Mucosa of descending colon (tissue), 3 donors: ENCODE measurements around the gene ZIM2. TPM values are rescaled to one million over a fixed set of nuclear protein-coding genes. Genes with fewer than 3 reads are reported as not detected.

Experiments
- ATAC-seq: fragments of 200-7000 bp; cut with Tn5 transposase; one replicate; pipeline ENCODE4 v1.9.1; 2020; ENCODE audit warnings: mild to moderate bottlenecking, moderate library complexity
- DNase-seq, 3 donors: peaks; one replicate each; pipeline ENCODE4 v3.0.0-alpha.2; 2020
- H3K36me3 ChIP-seq: fragments of 200-600 bp; one replicate; pipeline ENCODE4 v1.8.0; 2021; ENCODE audit warnings: low read depth, mild to moderate bottlenecking
- H3K4me1 ChIP-seq: fragments of 200-600 bp; one replicate; pipeline ENCODE4 v1.8.0; 2021; ENCODE audit warnings: low read depth, mild to moderate bottlenecking
- H3K4me3 ChIP-seq: fragments of 200-600 bp; one replicate; pipeline ENCODE4 v1.8.0; 2021; ENCODE audit warnings: mild to moderate bottlenecking
- H3K9me3 ChIP-seq: fragments of 200-600 bp; one replicate; pipeline ENCODE4 v1.8.0; 2021; ENCODE audit warnings: mild to moderate bottlenecking
- intact Hi-C, 2 donors: fragments of 100-400 bp; cut with DNase I in 1 of 2; cut with micrococcal nuclease in 1 of 2; formaldehyde crosslinking; loops; one replicate each; pipeline versions ENCODE4 v1.11.0 to v1.11.1; 2022; cut with DNase I, micrococcal nuclease
- total RNA-seq, 3 donors: library from RNA; stranded (reverse); fragmentation: NEBNext Ultra II Directional in 2 of 3; extraction: Animal tissue kit (Norgen Biotek cat#: 25700) in 2 of 3; gene quantifications; one replicate each; pipeline versions ENCODE4 v1.2.1 to v1.2.4, GENCODE V29; 2021 to 2023
- TF ChIP-seq, protein P1 (sequence below): fragments of 200-600 bp; IDR thresholded peaks from one replicate; pipeline ENCODE4 v1.8.0; 2022; ENCODE audit warnings: antibody characterized with exemption, mild to moderate bottlenecking
- donor health status: DM: no; HTN: no; CAD: no; lungs with moderate emphysema.
- donor health status: DM: no; HTN: no; CAD: no.
- donor health status: DM: no; HTN: yes; CAD: no.

ZIM2 gene
- total RNA-seq, 3 donors from 2014 or later = 0.29 to 0.66 TPM; not detected in 1

DNA sequence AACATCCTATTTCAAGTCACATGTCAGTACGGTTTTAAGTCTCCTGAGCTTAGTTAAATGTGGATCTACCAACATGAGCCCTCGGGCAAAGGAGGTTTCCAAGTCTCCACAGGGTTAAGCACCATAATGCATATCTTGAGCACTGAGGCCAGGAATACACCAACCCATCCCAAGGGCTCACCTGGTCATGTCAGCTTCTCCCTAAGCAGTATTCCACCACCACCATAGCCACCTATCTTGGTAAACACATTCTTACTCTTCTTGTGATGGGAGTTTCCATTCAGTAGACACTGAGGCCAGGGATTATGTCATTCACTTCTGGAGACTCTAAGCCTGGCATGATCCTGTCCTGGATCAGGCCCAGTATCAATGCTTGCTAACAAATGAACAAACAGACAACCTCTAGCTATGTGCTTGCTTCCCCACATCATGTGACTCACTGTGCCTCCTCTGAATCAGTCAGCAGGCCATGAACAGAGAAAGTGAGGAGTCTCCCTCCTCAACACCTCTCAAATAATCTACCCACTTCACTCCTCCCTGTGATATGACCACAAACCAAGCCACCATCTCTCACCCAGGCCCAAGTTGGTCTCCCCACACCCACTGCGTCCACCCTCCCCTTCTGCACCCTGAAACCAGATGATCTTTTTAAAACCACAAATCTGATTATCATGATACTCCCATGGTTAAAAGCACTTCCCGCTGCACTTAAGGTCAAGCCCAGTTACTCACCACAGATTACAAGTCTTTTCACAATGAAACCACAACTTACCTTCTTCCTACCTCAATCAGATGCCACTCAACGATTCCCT, 5.8 kb downstream of the ZIM2 start:
- Histone ChIP-seq H3K36me3 (no peaks in the 10 kb centered on the region), H3K4me3 (no peak overlapping the region), H3K9me3 (peaks cover 70% of the 10 kb centered on the region), H3K4me1 (no peaks in the 10 kb centered on the region)
- TF ChIP-seq, protein P1, sequence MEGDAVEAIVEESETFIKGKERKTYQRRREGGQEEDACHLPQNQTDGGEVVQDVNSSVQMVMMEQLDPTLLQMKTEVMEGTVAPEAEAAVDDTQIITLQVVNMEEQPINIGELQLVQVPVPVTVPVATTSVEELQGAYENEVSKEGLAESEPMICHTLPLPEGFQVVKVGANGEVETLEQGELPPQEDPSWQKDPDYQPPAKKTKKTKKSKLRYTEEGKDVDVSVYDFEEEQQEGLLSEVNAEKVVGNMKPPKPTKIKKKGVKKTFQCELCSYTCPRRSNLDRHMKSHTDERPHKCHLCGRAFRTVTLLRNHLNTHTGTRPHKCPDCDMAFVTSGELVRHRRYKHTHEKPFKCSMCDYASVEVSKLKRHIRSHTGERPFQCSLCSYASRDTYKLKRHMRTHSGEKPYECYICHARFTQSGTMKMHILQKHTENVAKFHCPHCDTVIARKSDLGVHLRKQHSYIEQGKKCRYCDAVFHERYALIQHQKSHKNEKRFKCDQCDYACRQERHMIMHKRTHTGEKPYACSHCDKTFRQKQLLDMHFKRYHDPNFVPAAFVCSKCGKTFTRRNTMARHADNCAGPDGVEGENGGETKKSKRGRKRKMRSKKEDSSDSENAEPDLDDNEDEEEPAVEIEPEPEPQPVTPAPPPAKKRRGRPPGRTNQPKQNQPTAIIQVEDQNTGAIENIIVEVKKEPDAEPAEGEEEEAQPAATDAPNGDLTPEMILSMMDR = no peak
- DNase-seq = no peak
- intact Hi-C loops = no loop called here
- ATAC-seq = no peak

GRCh38 chr19:56832352-56832928, 8.1 kb downstream of the ZIM2 start:
- ATAC-seq (no peak), DNase-seq (no peak)
- Histone ChIP-seq H3K4me1 (no peaks in the 10 kb centered on the region), H3K36me3 (no peaks in the 10 kb centered on the region), H3K9me3 (peaks cover 63% of the 10 kb centered on the region), H3K4me3 (no peak overlapping the region)
- TF ChIP-seq, protein P1 = no peak
- intact Hi-C loops = no loop called here

- ATAC-seq (no peak), DNase-seq (no peak)
- no peaks in the 10 kb centered on the region for H3K36me3 ChIP-seq
- no peaks in the 10 kb centered on the region for H3K4me1 ChIP-seq
- TF ChIP-seq, protein P1 = no peak
- no peak overlapping the region for H3K4me3 ChIP-seq
- peaks cover 55% of the 10 kb centered on the region for H3K9me3 ChIP-seq
- intact Hi-C loops = no loop called here
These were observed 9.3 kb downstream of the ZIM2 start for GRCh38 chr19:56831255-56831654.

GRCh38 chr19:56829596-56829995, 10.9 kb downstream of the ZIM2 start:
- Histone ChIP-seq H3K36me3 (no peaks in the 10 kb centered on the region), H3K4me3 (no peak overlapping the region), H3K9me3 (peaks cover 52% of the 10 kb centered on the region), H3K4me1 (no peaks in the 10 kb centered on the region)
- TF ChIP-seq, protein P1 = no peak
- ATAC-seq (no peak), DNase-seq (no peak)
- intact Hi-C loops = no loop called here

DNA sequence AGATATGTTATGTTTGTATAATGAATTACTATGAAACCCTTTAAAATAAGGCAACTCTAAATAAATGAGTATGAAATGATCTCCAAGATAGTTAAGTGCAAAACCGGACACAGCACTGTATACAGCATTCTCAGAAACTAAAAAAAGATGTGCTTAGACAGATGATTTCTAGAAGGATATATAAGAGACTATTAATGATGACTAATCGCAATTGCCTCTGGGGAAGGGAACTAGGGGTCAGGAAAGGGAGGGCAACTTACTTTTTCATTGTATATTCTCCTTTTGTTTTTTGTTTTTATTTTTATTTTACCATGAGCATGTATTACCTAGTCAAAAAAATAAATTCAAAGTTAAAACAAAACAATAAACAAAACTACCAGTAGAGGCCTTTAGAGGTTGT, 12.8 kb downstream of the ZIM2 start:
- DNase-seq = no peak
- H3K9me3 ChIP-seq = peaks cover 54% of the 10 kb centered on the region
- ATAC-seq = no peak
- no peaks in the 10 kb centered on the region for H3K4me1 ChIP-seq
- intact Hi-C loops = no loop called here
- no peaks in the 10 kb centered on the region for H3K36me3 ChIP-seq
- H3K4me3 ChIP-seq = no peak overlapping the region
- TF ChIP-seq, protein P1 = no peak
